GM21737 (cell line): ENCODE measurements around the gene TMEM38A.
A peak's percentile ranks its signal among the peaks of the same experiment; 100 is the strongest.
"Not testable (repeated sequence)": the region's sequence is repeated elsewhere in the genome, so short reads cannot be mapped to it uniquely, and the experiment has no call there.

ENCODE experiments used
- ATAC-seq: cut with Tn5 transposase; IDR thresholded peaks from one replicate; pipeline ENCODE4 v1.9.1; 2021; ENCODE audit warnings: mild to moderate bottlenecking, moderate library complexity; ENCODE audit not compliant: unreplicated experiment

Gene TMEM38A

DNA sequence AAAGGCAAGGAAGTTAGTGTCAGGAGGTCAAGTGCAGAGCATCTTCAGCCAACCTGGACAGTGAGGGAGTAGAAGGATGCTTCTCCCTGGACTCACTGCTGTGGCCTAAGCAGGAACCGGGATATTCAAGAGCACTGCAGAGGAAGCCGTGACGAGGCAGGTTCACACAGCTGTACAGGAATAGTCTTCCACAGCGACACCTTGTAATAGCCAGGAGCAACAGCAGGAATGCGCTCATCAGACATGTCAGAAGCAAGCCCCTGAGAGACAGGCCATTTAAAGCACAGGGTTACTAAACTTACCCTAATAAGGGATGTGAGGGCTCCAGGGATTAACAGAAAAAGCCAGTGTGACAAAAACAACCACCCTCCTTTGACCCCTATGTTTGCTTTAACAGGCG lies 29.5 kb upstream of the TMEM38A start:
- no peak for ATAC-seq

DNA sequence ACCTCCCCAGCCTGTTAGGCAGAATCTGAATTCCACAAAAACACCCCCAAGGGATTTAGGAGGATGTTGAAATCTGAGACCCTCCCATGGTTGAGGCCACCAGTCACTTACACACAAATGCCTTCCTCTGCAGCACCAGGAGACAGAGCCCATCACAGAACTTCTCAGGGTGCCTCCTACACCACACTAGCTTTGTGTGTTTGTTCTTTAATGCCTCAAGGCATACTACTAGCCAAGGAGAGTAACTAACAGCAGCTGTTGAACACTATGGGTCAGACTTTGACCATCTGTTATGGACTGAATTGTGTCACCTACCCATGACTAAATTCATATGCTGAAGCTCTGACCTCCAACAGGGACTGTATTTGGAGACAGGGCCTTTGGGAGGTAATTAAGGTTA lies 23.4 kb upstream of the TMEM38A start:
- ATAC-seq, result no peak

DNA sequence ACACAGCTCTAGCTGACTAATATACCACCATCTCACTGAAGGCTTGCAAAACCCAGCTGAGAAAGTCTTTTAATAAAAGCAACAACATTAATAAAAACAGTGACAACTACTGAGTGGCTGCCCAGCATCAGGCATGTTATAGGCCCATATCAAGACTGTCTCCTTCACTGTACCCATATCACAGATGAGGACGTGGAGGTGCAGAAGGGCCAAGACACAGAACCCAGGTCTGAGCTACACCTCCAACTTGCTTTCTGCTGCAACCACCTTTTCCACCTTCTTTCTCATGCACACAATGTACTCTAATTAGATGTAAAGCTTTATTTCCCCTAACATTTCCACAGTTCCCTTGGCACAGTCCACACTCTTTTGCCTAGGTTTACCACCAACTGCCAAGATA lies 22.3 kb upstream of the TMEM38A start:
- no peak for ATAC-seq

GRCh38 chr19:16640951-16641350 lies 20.0 kb upstream of the TMEM38A start:
- ATAC-seq, result no peak

DNA sequence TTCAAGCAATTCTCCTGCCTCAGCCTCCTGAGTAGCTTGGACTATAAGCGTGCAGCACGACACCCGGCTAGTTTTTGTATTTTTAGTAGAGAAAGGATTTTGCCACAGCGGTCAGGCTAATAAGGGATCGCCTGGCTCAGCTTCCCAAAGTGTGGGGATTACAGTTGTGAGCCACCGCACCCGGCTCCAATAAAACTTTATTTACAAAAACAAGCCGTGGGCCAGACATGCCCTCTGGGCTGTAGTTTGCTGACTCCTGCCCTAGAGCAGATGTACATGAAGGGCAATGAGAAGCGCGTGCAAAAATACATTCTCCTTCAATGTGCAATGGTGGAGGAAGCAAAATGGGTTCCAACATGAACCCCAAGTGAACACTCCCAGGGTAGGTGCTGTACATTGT lies 19.2 kb upstream of the TMEM38A start:
- ATAC-seq, result no peak

DNA sequence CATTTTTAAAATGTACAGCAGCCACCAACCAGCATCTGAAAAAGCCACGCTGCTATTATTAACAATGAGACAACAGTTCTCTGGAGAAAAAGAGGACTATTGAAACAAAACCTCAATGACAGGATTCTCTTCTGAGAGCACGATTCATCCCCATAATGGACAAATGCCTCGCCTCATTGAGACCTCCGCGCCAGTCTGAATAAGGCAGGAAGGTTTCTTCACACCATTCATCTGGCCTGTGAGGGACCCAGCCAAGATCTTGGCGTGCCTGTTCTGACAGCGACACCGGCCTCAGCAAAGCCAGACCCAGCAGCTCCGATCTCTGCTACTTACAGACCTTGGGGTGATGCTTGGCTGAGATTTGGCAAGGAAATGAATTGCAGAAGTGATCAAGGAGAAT lies 15.8 kb upstream of the TMEM38A start:
- ATAC-seq, result no peak

DNA sequence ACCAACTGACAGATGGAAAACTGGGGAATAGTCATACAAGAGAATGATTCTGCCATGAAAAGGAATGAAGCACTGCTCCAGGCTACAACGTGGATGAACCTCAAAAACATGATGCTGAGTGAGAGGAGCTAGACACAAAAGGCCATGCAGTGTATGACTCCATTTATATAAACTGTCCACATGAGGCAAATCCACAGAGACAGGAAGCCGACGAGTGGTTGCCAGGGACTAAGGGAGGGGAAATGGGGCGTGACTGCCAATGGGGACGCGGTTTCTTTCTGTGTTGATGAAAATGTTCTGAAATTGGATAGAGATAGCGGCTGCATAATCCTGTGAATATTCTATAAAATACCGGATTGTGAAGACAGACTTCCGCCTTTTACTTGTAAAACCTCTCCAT lies 11.2 kb upstream of the TMEM38A start:
- no peak for ATAC-seq

GRCh38 chr19:16650821-16651220 lies 10.1 kb upstream of the TMEM38A start:
- ATAC-seq, result no peak

- ATAC-seq, result not testable (repeated sequence)
These were observed 9.3 kb upstream of the TMEM38A start for GRCh38 chr19:16651421-16652188.

GRCh38 chr19:16652854-16653253 lies 8.1 kb upstream of the TMEM38A start:
- ATAC-seq, result no peak

GRCh38 chr19:16654140-16654539 lies 6.8 kb upstream of the TMEM38A start:
- ATAC-seq, result no peak

GRCh38 chr19:16654627-16655026 lies 6.3 kb upstream of the TMEM38A start:
- ATAC-seq, result no peak

GRCh38 chr19:16655727-16656126 lies 5.2 kb upstream of the TMEM38A start:
- ATAC-seq, result no peak

DNA sequence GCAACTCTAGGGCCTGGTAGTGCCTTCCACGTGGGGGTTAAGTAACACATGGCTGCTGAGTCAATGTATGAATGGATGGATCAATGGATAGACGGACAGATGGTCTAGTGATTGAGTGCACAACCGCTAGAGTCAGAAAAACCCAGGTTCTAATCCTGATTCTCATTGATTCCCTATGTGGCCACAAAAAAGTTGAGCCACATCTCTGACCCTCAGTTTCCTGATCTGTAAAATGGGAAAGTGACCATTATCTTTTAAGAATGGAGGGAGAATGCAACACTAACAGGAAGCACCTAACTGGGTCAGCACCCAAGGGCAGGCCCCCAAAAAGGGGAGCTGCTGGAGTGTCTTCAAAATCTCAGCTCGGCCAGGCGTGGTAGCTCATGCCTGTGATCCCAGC lies 3.6 kb upstream of the TMEM38A start:
- ATAC-seq, result no peak

- ATAC-seq, result no peak
These were observed 1.5 kb upstream of the TMEM38A start for GRCh38 chr19:16659464-16659831.

- ATAC-seq, result peak; percentile 85
These were observed 869 bp upstream of the TMEM38A start, which contains the start of gene SMIM7 for GRCh38 chr19:16659832-16660708. SMIM7 (minus strand) TSS chr19:16660144; CDS start chr19:16660110, 34 bp downstream.

GRCh38 chr19:16661480-16662034 lies 618 bp downstream of the TMEM38A start:
- peak; percentile 23 for ATAC-seq

- no peak for ATAC-seq
These were observed 7.2 kb downstream of the TMEM38A start for GRCh38 chr19:16668176-16668575.

DNA sequence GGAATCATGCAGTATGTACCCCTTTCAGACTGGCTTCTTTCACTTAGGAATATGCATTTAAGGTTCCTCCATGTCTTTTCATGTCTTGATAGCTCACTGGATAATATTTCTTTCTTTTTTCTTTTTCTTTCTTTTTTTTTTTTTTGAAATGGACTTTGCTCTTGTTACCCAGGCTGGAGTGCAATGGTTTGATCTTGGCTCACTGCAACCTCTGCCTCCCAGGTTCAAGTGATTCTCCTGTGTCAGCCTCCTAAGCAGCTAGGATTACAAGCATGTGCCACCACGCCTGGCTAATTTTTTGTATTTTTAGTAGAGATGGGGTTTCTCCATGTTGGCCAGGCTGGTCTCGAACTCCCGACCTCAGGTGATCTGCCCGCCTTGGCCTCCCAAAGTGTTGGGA lies 7.8 kb downstream of the TMEM38A start:
- not testable (repeated sequence) for ATAC-seq

DNA sequence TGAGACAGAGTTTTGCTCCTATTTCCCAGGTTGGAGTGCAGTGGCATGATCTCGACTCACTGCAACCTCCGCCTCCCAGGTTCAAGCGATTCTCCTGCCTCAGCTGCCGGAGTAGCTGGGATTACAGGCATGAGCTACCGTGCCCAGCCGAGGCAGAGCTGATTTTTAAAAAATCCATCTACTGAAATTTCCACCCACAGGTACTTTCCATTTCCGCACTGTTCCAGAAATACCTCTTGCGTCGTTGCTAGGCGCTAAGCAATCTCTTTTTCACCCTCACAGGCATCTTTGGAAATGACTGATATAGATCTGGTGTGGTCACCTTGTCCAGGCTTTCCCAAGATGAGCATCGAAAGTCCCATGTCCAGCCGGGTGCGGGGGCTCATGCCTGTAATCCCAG lies 9.4 kb downstream of the TMEM38A start:
- ATAC-seq, result no peak

GRCh38 chr19:16671652-16672274 lies 10.8 kb downstream of the TMEM38A start:
- no peak for ATAC-seq
